Measurements from ENCODE around the gene TNS1. TPM values are rescaled to one million over a fixed set of nuclear protein-coding genes. Genes with fewer than 3 reads are reported as not detected.

Gene TNS1
- total RNA-seq, 1 experiment from 2014 or later, result 4.5 TPM

DNA sequence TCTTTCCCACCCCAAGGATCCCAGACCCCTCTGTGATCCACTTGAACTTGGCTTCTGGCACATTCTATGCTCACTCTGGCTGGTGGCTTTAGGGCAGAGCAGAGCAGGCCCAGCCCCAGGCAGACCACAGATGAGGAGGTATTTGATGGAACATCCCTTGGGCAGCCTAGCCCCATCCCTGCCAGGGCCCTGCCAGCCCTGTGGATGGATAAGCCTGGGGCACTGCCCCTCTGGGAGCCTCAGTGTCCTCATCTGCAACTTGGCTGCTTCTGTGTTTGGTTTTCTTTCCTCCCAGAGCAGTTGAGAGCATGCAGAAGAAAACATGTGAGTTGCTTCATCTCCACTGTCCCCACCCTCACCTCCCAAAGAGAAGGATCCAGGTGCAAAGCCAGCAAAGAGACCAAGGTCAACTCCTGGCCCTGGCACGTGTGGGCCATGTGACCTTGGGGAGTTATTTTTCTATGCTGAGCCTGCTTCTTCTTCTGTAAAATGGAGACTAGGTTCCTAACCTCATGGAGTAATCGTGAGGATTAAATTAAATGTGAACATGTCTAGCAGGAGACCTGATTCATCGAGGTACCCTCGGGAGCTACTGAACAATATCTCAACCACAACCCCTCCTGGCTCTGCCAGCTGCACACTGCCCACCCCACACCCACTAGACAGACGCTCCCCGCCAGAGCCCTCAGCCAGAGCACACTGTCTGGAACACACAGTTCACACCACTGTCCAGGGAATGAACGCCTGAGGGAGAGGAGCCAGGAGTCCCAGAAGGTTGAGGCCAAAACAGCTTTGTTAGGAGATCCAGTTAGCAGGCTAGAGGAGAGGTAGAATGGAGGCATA, 14.6 kb upstream of the TNS1 start:
- Mint-ChIP-seq H3K9me3 (no peaks in the 10 kb centered on the region), H3K36me3 (no peaks in the 10 kb centered on the region), H3K27ac (no peak overlapping the region), H3K4me3 (no peak overlapping the region), H3K27me3 (ENCODE audit: low read depth) (peaks cover 5% of the 10 kb centered on the region; the same call in 1 of the 2 replicates), H3K4me1 (peaks cover 31% of the 10 kb centered on the region)
- TF ChIP-seq, protein P1, sequence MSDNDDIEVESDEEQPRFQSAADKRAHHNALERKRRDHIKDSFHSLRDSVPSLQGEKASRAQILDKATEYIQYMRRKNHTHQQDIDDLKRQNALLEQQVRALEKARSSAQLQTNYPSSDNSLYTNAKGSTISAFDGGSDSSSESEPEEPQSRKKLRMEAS (CRISPR knock-in tag; IDR thresholded peaks at IDR 0.05), result no peak
- TF ChIP-seq NFYB (CRISPR knock-in tag; conservative IDR thresholded peaks at IDR 0.05; ENCODE audit: low read depth) (no peak), CBFB (CRISPR knock-in tag; IDR thresholded peaks at IDR 0.05; ENCODE audit: low read depth) (no peak), CREM (CRISPR knock-in tag; IDR thresholded peaks at IDR 0.05) (no peak), GABPB1 (CRISPR knock-in tag; IDR thresholded peaks at IDR 0.05) (no peak), NR1H2 (CRISPR knock-in tag; IDR thresholded peaks at IDR 0.05) (no peak)
- TF ChIP-seq, protein P2, sequence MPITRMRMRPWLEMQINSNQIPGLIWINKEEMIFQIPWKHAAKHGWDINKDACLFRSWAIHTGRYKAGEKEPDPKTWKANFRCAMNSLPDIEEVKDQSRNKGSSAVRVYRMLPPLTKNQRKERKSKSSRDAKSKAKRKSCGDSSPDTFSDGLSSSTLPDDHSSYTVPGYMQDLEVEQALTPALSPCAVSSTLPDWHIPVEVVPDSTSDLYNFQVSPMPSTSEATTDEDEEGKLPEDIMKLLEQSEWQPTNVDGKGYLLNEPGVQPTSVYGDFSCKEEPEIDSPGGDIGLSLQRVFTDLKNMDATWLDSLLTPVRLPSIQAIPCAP (CRISPR knock-in tag; IDR thresholded peaks at IDR 0.05), result no peak
- TF ChIP-seq, protein P3, sequence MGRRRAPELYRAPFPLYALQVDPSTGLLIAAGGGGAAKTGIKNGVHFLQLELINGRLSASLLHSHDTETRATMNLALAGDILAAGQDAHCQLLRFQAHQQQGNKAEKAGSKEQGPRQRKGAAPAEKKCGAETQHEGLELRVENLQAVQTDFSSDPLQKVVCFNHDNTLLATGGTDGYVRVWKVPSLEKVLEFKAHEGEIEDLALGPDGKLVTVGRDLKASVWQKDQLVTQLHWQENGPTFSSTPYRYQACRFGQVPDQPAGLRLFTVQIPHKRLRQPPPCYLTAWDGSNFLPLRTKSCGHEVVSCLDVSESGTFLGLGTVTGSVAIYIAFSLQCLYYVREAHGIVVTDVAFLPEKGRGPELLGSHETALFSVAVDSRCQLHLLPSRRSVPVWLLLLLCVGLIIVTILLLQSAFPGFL (CRISPR knock-in tag; IDR thresholded peaks at IDR 0.05; ENCODE audit: borderline replicate concordance), result no peak
- TF ChIP-seq, protein P4, sequence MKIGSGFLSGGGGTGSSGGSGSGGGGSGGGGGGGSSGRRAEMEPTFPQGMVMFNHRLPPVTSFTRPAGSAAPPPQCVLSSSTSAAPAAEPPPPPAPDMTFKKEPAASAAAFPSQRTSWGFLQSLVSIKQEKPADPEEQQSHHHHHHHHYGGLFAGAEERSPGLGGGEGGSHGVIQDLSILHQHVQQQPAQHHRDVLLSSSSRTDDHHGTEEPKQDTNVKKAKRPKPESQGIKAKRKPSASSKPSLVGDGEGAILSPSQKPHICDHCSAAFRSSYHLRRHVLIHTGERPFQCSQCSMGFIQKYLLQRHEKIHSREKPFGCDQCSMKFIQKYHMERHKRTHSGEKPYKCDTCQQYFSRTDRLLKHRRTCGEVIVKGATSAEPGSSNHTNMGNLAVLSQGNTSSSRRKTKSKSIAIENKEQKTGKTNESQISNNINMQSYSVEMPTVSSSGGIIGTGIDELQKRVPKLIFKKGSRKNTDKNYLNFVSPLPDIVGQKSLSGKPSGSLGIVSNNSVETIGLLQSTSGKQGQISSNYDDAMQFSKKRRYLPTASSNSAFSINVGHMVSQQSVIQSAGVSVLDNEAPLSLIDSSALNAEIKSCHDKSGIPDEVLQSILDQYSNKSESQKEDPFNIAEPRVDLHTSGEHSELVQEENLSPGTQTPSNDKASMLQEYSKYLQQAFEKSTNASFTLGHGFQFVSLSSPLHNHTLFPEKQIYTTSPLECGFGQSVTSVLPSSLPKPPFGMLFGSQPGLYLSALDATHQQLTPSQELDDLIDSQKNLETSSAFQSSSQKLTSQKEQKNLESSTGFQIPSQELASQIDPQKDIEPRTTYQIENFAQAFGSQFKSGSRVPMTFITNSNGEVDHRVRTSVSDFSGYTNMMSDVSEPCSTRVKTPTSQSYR (CRISPR knock-in tag; IDR thresholded peaks at IDR 0.05), result no peak
- TF ChIP-seq, protein P5, sequence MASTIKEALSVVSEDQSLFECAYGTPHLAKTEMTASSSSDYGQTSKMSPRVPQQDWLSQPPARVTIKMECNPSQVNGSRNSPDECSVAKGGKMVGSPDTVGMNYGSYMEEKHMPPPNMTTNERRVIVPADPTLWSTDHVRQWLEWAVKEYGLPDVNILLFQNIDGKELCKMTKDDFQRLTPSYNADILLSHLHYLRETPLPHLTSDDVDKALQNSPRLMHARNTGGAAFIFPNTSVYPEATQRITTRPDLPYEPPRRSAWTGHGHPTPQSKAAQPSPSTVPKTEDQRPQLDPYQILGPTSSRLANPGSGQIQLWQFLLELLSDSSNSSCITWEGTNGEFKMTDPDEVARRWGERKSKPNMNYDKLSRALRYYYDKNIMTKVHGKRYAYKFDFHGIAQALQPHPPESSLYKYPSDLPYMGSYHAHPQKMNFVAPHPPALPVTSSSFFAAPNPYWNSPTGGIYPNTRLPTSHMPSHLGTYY (CRISPR knock-in tag; IDR thresholded peaks at IDR 0.05), result no peak
- POLR2A ChIA-PET, result no interaction called here
- DNase-seq (ENCODE audit: low spot score) (no peak), ATAC-seq (no peak)
- CTCF ChIA-PET, result interaction anchor here (2.8 kb wide), 1 partner anchor 23 kb away, joined by 16 read pairs; no protein-coding TSS in a partner anchor

DNA sequence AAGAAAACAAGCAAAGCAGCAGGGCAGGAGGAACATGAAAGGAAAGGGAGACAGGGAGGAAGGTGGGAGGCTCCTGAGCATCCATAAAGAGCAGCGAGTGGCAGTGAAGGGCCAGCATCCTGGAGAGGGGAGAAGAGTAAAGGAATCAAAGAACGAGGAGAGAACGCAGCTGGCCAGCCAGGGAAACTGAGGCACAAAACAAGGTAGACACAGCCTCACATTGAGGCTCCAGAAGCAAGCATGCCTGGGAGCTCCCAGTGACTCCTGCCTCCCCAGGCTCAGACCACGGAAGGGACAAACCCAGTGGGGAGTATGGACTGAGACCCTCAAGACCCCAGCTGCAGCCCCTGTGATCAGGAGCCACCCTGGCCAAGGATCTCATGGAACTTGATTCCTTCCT, 14.0 kb upstream of the TNS1 start:
- no peak overlapping the region for H3K27ac Mint-ChIP-seq
- POLR2A ChIA-PET, result interaction anchor here (1.1 kb wide), 1 partner anchor 18 kb away, joined by 3 read pairs; no protein-coding TSS in a partner anchor
- CTCF ChIA-PET, result interaction anchor here (1.8 to 2.8 kb wide), 2 partner anchors 23 to 231 kb away, joined by 6 to 16 read pairs; no protein-coding TSS in a partner anchor
- H3K36me3 Mint-ChIP-seq, result no peaks in the 10 kb centered on the region
- H3K9me3 Mint-ChIP-seq, result no peaks in the 10 kb centered on the region
- no peak overlapping the region for H3K4me3 Mint-ChIP-seq
- H3K27me3 Mint-ChIP-seq (ENCODE audit: low read depth), result peaks cover 11% of the 10 kb centered on the region
- ATAC-seq, result no peak
- DNase-seq (ENCODE audit: low spot score), result no peak
- peaks cover 30% of the 10 kb centered on the region for H3K4me1 Mint-ChIP-seq
- TF ChIP-seq ZNF138 (CRISPR knock-in tag; conservative IDR thresholded peaks at IDR 0.05) (no peak), ZNF219 (CRISPR knock-in tag; IDR thresholded peaks at IDR 0.05; ENCODE audit: borderline replicate concordance) (no peak), RORB (CRISPR knock-in tag; IDR thresholded peaks at IDR 0.05) (no peak), SMAD4 (CRISPR knock-in tag; IDR thresholded peaks at IDR 0.05) (no peak), TEAD4 (CRISPR knock-in tag; IDR thresholded peaks at IDR 0.05) (no peak), TCF7 (CRISPR knock-in tag; IDR thresholded peaks at IDR 0.05; ENCODE audit: low read depth) (no peak), NR3C1 (CRISPR knock-in tag; conservative IDR thresholded peaks at IDR 0.05; ENCODE audit: low read depth) (no peak)
- TF ChIP-seq, protein P6, sequence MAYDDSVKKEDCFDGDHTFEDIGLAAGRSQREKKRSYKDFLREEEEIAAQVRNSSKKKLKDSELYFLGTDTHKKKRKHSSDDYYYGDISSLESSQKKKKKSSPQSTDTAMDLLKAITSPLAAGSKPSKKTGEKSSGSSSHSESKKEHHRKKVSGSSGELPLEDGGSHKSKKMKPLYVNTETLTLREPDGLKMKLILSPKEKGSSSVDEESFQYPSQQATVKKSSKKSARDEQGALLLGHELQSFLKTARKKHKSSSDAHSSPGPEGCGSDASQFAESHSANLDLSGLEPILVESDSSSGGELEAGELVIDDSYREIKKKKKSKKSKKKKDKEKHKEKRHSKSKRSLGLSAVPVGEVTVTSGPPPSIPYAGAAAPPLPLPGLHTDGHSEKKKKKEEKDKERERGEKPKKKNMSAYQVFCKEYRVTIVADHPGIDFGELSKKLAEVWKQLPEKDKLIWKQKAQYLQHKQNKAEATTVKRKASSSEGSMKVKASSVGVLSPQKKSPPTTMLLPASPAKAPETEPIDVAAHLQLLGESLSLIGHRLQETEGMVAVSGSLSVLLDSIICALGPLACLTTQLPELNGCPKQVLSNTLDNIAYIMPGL (CRISPR knock-in tag; IDR thresholded peaks at IDR 0.05), result no peak
- TF ChIP-seq, protein P7, sequence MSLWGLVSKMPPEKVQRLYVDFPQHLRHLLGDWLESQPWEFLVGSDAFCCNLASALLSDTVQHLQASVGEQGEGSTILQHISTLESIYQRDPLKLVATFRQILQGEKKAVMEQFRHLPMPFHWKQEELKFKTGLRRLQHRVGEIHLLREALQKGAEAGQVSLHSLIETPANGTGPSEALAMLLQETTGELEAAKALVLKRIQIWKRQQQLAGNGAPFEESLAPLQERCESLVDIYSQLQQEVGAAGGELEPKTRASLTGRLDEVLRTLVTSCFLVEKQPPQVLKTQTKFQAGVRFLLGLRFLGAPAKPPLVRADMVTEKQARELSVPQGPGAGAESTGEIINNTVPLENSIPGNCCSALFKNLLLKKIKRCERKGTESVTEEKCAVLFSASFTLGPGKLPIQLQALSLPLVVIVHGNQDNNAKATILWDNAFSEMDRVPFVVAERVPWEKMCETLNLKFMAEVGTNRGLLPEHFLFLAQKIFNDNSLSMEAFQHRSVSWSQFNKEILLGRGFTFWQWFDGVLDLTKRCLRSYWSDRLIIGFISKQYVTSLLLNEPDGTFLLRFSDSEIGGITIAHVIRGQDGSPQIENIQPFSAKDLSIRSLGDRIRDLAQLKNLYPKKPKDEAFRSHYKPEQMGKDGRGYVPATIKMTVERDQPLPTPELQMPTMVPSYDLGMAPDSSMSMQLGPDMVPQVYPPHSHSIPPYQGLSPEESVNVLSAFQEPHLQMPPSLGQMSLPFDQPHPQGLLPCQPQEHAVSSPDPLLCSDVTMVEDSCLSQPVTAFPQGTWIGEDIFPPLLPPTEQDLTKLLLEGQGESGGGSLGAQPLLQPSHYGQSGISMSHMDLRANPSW (CRISPR knock-in tag; conservative IDR thresholded peaks at IDR 0.05; ENCODE audit: low read depth), result no peak
- TF ChIP-seq, protein P8, sequence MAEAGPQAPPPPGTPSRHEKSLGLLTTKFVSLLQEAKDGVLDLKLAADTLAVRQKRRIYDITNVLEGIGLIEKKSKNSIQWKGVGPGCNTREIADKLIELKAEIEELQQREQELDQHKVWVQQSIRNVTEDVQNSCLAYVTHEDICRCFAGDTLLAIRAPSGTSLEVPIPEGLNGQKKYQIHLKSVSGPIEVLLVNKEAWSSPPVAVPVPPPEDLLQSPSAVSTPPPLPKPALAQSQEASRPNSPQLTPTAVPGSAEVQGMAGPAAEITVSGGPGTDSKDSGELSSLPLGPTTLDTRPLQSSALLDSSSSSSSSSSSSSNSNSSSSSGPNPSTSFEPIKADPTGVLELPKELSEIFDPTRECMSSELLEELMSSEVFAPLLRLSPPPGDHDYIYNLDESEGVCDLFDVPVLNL (CRISPR knock-in tag; IDR thresholded peaks at IDR 0.05; ENCODE audit: borderline replicate concordance, low read depth), result no peak
- TF ChIP-seq, protein P9, sequence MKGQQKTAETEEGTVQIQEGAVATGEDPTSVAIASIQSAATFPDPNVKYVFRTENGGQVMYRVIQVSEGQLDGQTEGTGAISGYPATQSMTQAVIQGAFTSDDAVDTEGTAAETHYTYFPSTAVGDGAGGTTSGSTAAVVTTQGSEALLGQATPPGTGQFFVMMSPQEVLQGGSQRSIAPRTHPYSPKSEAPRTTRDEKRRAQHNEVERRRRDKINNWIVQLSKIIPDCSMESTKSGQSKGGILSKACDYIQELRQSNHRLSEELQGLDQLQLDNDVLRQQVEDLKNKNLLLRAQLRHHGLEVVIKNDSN (CRISPR knock-in tag; IDR thresholded peaks at IDR 0.05), result no peak

Measured in WTC11 (cell line).